A549 treated with RU486 at 1 μM for 4 hours (cell line): Measurements from ENCODE around the gene TUBB8. TPM values are rescaled to one million over a fixed set of nuclear protein-coding genes. Genes with fewer than 3 reads are reported as not detected.

Experiments
- total RNA-seq: library from RNA; stranded (reverse); fragments of 200-300 nt; extraction: Qiagen RNA extraction; gene quantifications from 5 replicates; pipeline ENCODE4 v1.2.3, GENCODE V29; 2022; ENCODE audit warnings: low read depth

Gene TUBB8
- total RNA-seq = 0.18 TPM in 1 of 5 replicates, not detected in the others

DNA sequence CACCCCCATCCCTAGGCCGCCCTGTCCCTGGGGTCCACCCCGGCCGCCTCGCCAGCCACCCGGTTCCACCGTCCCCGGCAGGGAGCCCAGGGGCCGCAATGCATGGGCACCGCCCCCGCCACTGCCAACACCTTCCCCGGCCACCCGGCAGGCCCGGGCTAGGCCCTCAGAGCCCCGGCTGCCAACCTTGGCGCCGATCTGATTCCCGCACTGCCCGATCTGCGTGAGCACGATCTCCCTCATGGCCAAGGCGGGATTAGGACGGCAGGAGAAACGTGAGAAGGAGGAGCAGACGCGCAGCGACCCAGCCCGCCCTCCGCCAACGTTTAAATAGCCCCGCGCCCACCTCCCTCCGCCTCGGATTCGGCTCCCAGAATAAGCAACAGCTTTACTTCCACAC lies at the start of gene TUBB8:
Gene TUBB8 (minus strand): TSS at position 301 of the 400 bp plus-strand sequence. CDS start 58 bp downstream, at position 243.

Other genes with a start within 250 kb of the TUBB8 start
- 34.7 to 45.5 TPM (median 41.1 TPM) in 5 replicates for gene ZMYND11, start 86.2 kb upstream of the TUBB8 start, total RNA-seq